Calu3 (cell line): ENCODE measurements around the gene MCTP1. TPM values are rescaled to one million over a fixed set of nuclear protein-coding genes. Genes with fewer than 3 reads are reported as not detected.

Source experiments
- BruUV-seq: library from RNA; stranded (reverse); fragments of 400-500 nt; replicated peaks from 2 replicates; lab custom pipeline; 2021; lab: Mats Ljungman, UMichigan
- CTCF ChIA-PET: fragments of 300-600 bp; sonication (Branson Sonifier 250); formaldehyde crosslinking; loops from one replicate; lab custom pipeline; 2022; ENCODE audit warnings: antibody characterized with exemption; lab: Charles Lee
- DNase-seq: peaks from one replicate; pipeline ENCODE4 v3.0.0; 2022
- H3K27ac Mint-ChIP-seq: one replicate; pipeline ENCODE4 v1.8.0; 2022; ENCODE audit warnings: mixed read lengths; ENCODE audit not compliant: unreplicated experiment
- H3K27me3 Mint-ChIP-seq: one replicate; pipeline ENCODE4 v1.8.0; 2022; ENCODE audit warnings: mixed read lengths; ENCODE audit not compliant: unreplicated experiment
- H3K36me3 Mint-ChIP-seq: one replicate; pipeline ENCODE4 v1.8.0; 2022; ENCODE audit warnings: mild to moderate bottlenecking, moderate library complexity, mixed read lengths; ENCODE audit not compliant: insufficient read depth, unreplicated experiment
- H3K4me1 Mint-ChIP-seq: one replicate; pipeline ENCODE4 v1.8.0; 2022; ENCODE audit warnings: mild to moderate bottlenecking, low read depth, mixed read lengths; ENCODE audit not compliant: unreplicated experiment
- H3K4me3 Mint-ChIP-seq: one replicate; pipeline ENCODE4 v1.8.0; 2022; ENCODE audit warnings: mild to moderate bottlenecking, low read depth, moderate library complexity, mixed read lengths; ENCODE audit not compliant: unreplicated experiment
- H3K9me3 Mint-ChIP-seq: one replicate; pipeline ENCODE4 v1.8.0; 2022; ENCODE audit warnings: low read depth, mixed read lengths; ENCODE audit not compliant: unreplicated experiment
- intact Hi-C: fragments of 100-400 bp; cut with micrococcal nuclease; formaldehyde crosslinking; loops from one replicate; pipeline ENCODE4 v1.10.0; 2022; ENCODE audit not compliant: unreplicated experiment
- total RNA-seq: library from RNA; stranded (reverse); gene quantifications from 2 replicates; pipeline ENCODE4 v1.2.3, GENCODE V29; 2022
- TF ChIP-seq, protein P1 (sequence below): fragments of 200-600 bp; IDR thresholded peaks from one replicate; pipeline ENCODE4 v1.8.0; 2022; ENCODE audit warnings: antibody characterized with exemption; ENCODE audit not compliant: unreplicated experiment

Gene MCTP1
- total RNA-seq, 1 experiment from 2014 or later: 28.4 TPM

DNA sequence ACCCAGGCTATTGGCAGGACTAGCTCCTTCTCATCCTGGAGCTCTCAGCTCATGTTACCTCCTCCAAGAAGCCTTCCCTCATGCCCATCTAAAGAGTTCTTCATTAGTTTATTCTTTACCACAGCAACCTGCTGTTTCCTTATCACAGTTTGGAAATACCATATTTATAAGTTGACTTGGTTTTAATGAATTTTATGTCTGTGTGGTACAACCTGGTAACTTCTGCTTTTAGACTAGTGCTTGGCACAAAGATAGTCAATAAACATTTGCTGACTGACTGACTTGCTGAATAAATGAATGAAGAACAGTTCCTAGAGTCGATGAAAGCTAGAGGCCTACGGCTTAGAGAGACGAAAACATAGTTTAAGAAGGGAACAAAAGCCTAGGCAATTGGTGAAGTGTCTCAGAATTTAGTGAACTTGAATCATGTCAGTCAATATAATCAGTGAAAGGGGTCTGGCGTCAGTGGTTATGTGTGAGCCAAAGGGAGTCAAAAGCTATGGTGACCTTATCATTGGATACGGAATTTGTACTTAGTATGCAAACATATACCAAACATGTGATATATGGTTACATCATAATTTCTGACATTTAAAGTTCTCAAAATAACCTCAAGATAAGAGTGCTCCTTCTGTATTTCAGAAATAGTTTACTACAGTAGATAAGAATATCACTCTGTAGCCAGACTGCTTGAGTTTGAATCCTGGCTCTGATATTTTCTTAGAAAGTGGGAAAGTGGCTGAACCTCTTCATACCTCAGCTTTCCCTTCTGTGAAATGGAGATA lies 239.5 kb downstream of the MCTP1 start:
- intact Hi-C loops: no loop called here

DNA sequence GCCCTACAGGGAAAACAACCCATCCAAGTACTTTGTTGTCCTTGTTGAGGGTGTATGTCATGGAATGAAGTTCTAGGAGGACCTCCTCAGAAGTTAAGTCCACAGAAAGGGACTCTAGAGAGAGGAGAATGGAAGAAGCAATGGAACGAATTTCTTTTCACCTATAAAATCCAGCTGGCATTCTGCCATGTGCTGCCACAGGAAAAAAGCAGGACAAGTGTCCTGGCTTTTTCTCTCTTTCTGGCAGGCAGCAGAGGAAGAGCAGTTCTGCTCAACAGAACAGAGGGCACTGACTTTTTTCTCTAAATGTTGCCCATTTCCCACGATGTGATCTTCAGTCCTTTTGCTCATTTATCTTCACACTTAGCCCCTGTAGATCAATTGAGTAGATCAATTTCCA lies 240.8 kb downstream of the MCTP1 start:
- no peak for DNase-seq
- H3K36me3 Mint-ChIP-seq: no peaks in the 10 kb centered on the region
- TF ChIP-seq, protein P1, sequence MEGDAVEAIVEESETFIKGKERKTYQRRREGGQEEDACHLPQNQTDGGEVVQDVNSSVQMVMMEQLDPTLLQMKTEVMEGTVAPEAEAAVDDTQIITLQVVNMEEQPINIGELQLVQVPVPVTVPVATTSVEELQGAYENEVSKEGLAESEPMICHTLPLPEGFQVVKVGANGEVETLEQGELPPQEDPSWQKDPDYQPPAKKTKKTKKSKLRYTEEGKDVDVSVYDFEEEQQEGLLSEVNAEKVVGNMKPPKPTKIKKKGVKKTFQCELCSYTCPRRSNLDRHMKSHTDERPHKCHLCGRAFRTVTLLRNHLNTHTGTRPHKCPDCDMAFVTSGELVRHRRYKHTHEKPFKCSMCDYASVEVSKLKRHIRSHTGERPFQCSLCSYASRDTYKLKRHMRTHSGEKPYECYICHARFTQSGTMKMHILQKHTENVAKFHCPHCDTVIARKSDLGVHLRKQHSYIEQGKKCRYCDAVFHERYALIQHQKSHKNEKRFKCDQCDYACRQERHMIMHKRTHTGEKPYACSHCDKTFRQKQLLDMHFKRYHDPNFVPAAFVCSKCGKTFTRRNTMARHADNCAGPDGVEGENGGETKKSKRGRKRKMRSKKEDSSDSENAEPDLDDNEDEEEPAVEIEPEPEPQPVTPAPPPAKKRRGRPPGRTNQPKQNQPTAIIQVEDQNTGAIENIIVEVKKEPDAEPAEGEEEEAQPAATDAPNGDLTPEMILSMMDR: no peak
- H3K9me3 Mint-ChIP-seq: no peaks in the 10 kb centered on the region
- no peak overlapping the region for H3K4me3 Mint-ChIP-seq
- H3K27me3 Mint-ChIP-seq: no peaks in the 10 kb centered on the region
- CTCF ChIA-PET: no interaction called here
- no TSS peak for BruUV-seq
- H3K4me1 Mint-ChIP-seq: no peaks in the 10 kb centered on the region
- H3K27ac Mint-ChIP-seq: no peak overlapping the region
- intact Hi-C loops: no loop called here

More for the DNA sequence above, 239.5 kb downstream of the MCTP1 start:
- Mint-ChIP-seq H3K36me3 (no peaks in the 10 kb centered on the region), H3K9me3 (no peaks in the 10 kb centered on the region), H3K27me3 (no peaks in the 10 kb centered on the region), H3K27ac (no peak overlapping the region), H3K4me1 (no peaks in the 10 kb centered on the region), H3K4me3 (no peak overlapping the region)
- no TSS peak for BruUV-seq
- DNase-seq: no peak
- TF ChIP-seq, protein P1: no peak
- CTCF ChIA-PET: no interaction called here

DNA sequence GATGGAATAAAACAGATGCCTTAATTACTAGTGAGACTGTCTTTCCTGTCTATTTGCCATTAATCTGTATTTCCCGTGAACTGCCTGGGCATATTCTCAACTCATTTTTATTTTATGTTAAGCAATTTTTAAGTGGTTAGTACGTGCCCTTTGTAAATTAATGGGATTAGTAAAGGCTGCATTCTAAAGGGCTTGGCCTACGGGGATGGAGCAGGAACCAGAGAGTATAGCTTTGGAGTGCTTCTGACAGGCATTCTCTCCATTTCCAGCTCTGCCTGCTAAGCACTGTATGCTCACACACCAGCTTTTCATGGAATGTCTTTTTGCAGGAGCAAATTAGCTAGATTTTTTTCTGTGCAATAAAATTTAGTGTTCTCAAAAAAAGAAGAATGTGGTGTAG lies 241.2 kb downstream of the MCTP1 start:
- H3K4me1 Mint-ChIP-seq: no peaks in the 10 kb centered on the region
- intact Hi-C loops: no loop called here
- BruUV-seq: no TSS peak
- H3K27me3 Mint-ChIP-seq: no peaks in the 10 kb centered on the region
- no peak overlapping the region for H3K4me3 Mint-ChIP-seq
- TF ChIP-seq, protein P1: no peak
- H3K9me3 Mint-ChIP-seq: no peaks in the 10 kb centered on the region
- CTCF ChIA-PET: no interaction called here
- no peak for DNase-seq
- no peaks in the 10 kb centered on the region for H3K36me3 Mint-ChIP-seq
- H3K27ac Mint-ChIP-seq: no peak overlapping the region

DNA sequence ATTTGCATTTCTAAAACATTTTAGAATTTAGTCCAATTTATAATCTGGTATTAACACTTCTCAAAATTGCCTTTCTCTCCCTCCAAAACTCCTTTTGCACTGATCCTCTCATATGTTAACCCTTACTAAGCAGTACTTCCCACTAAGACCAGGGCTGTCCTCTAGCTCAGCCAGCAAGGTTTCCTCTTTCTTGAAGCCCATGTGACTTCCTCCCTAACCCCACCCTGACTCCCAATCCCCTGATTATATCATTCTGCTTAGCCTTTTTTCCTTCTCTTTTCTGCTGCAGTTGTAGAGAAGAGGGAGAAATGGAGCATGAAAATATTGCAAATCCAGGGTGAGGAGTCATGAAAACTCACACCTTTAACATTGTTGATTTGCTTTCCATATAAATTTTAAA lies 241.7 kb downstream of the MCTP1 start:
- Mint-ChIP-seq H3K36me3 (no peaks in the 10 kb centered on the region), H3K9me3 (no peaks in the 10 kb centered on the region), H3K27me3 (no peaks in the 10 kb centered on the region), H3K27ac (no peak overlapping the region), H3K4me3 (no peak overlapping the region), H3K4me1 (no peaks in the 10 kb centered on the region)
- CTCF ChIA-PET: no interaction called here
- intact Hi-C loops: no loop called here
- BruUV-seq: no TSS peak
- TF ChIP-seq, protein P1: no peak
- DNase-seq: no peak
